ENCODE results near the gene TOP2A. TPM values are rescaled to one million over a fixed set of nuclear protein-coding genes. Genes with fewer than 3 reads are reported as not detected.

TOP2A gene
- total RNA-seq, 1 donor from 2014 or later: 2.9 TPM

DNA sequence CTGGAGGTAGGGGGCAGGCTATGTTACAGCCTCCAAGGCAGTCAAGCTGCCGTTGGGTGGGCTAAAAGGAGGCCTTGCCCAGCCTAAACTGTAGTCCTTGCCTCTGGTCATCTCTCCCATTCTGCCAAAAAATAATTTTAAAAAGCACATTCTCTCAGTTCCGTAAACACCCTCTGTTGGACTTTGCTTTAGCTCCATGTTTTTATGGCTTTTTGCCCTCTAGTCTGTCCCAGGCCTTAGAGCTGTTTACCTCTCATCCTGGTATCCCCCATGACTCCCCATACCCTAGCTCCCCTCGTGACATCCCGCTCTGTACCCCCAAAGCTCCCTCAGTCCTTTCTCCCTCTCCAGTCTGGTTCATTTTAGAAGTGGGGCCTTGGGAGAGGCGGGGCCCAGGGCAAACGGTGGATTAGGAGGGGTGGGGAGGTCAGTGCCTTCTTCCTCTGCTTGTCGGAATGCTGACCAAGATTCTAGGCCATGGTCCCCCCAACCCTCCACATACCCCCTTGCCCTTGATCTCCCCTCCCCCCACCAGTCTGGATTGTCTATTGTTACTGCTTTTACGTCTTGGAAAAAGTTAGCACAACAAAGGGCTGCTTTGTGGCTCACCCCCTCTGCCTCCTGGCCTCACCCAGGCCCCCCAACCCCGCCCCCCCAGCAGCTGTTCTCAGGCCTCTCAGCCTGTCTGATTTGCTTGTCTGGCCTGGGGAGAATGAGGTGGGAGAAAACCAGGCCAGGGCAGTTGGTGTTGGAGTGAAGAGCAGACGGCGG is 71.5 kb downstream of the TOP2A start:
- no peak for DNase-seq (ENCODE audit: low spot score)

DNA sequence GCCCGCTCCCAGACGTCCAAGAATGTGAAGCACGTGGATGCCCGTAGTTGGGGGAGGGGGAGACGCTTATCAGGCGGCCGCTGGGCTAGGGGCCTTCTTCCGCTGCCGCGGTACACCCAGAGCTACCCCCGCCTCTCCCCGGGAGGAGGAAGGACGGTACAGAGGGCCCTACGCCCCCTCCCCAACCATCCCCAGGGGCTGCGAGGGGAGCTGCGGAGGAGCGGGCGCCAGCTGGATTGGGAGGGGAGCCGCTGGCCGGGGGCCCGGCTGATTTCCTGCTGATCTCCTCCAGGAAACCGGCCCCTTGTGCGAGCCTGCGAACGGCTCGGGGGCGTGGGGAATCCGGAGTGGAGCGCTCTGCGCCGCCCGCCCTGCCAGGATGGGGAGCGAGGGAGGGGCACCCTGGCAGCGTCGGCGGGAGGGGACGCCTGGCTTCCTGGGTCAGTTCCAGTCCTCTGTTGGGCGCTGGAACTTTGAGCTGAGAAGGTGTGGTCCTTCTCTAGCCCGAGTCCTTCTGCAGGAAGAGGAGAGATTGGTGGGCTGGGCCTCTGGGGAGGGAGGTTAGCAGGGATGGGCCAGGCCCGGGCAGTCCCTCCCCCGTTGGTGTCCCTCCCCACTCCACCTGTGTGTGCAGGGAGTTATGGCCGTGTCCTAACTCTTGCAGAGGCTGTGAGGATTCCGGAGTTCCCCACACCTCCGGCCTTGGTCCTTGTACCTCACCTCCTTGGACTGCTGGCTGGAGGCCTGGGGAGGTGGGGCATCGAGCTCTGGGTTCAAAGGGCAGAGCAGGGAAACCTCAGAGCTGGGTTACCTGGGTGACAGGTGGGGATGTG is 72.3 kb downstream of the TOP2A start:
- DNase-seq (ENCODE audit: low spot score): peak; percentile 84

DNA sequence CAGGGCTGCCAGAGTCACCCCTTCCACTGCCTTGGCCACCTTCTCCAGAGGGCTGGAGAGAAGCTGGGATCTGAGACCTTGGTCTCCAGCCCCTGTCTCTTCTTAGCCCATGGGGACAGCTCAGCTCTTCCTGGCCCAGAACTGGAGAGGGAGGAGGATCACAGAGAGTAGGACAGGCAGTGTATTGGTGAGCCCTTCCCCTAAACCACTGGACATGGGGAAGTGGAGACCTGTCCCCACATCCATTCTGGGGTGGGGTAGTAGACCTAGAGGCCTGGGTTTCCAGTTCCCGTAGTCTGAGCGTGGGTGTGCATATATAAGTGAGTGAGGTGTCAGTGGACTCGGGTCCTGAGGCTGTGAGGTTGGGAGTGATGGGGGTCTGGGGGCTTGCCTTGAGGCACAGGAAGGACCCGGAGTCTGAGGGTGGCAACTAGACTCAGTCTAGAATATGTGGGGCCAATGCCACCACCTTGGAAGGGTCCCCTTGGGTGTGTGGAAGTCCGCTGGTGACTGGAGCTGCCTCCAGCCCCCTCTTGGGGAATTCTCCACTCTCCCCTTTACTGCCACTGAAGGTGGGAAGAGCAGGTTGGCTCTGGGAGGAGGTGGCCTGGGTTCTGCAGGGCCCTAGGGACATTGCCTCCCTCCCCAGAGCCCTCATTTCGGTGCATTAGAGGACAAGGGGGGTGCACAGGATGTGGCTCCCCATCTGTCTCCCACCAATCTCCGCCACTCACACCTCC is 73.1 kb downstream of the TOP2A start:
- no peak for DNase-seq (ENCODE audit: low spot score)

DNA sequence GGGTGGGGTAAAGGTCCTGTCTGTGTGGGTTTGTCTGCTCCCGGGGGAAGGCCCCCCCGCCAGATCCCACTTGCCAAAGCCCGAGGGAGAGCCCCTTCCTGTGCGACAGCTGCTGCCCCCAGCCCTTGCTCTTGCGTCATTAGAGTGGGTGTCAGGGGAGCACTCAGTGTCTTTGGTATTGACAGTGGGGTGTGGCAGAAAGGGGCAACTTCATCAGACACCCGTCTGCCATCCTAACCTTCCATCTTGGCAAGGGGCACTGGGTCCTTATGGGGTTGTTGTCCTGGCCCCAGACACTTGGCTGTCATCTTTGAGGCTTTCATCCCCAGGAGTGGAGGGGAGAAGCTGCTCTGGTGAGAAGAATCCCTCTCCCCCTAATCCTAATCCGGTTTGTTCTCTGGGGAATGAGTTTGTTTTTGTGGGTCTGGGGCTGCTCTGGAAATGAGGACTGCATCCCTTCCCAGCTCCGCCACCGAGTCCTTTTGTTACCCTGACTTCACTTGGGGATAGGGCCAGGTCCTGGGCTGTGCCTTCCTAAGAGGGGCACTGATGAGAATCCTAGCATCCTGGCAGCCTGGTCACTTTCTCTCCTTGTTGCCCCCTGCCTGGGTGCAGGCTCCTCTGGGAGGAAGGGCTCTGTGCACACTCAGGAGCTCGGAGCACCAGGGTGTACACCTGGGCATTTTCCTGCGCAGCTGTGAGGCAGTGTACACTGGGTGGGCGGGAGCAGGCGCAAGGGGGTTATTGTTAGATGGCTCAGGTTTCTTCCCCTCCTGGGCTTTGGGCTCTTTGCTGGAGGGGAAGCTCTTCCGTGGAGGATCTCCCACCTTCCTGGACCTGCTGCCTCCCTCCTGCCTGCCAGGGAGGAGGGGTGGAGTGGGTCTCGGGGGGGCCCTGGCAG is 74.2 kb downstream of the TOP2A start:
- no peak for DNase-seq (ENCODE audit: low spot score)

DNA sequence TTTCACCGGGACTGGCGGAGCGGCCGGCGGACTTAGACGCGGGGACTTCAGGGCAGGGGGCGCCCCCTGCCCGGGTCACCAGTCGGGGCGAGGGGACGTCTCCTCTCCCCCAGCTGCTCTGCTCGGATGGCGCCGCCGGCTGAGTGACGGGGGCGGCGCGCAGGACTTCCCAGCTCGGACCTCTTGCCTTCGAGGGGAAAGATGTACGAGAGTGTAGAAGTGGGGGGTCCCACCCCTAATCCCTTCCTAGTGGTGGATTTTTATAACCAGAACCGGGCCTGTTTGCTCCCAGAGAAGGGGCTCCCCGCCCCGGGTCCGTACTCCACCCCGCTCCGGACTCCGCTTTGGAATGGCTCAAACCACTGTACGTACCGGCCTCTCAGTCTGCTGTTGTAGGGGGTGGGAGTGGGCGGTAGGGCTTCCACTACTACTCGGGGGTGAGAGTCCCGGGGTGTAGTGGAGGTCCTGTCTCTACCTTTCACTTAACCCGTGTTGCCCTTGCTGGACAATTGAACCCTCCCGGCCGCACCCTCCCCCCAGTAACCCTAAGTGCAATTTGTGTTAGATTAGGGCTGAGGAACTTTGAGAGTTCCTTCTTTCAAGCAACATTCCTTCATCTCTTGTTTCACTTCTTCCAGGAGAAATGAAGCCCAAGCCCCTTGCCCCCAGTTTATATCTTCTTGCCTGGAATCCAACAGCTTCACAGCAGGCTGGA is 75.0 kb downstream of the TOP2A start:
- DNase-seq (ENCODE audit: low spot score): no peak

DNA sequence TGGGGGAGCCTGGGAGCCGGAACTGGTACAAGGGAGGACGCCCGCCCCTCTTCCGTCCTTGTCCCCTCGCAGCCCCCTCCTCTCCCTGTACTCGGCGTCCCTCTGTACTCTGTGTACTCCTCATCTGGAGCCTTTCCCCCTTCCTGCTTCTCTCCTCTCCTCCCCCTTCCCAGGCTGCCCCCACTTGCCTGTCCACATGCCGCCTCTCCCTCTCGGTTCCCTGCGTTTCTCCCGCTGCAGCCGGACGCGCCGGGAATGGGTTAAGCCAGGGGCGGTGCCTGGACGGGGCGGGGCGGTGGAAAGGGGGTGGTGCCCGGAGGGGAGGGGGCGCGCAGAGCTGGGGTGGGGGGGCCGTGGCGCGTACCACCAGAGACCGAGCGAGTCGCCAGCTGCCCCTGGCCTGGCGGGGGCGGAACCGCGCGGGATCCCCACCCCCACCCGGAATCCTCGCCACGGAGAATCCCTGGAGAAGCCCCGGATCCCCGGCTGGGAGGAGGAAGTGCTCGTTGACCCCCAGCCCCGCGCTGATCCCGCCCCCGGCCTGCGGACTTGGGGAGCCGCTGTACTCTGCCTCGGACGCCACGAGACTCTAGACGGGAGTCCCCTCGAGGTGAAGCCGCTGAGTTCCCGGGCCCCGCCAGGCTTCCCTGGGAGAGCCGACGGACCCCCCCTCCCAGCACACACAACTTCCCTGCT is 75.7 kb downstream of the TOP2A start:
- DNase-seq (ENCODE audit: low spot score): peak; percentile 87

DNA sequence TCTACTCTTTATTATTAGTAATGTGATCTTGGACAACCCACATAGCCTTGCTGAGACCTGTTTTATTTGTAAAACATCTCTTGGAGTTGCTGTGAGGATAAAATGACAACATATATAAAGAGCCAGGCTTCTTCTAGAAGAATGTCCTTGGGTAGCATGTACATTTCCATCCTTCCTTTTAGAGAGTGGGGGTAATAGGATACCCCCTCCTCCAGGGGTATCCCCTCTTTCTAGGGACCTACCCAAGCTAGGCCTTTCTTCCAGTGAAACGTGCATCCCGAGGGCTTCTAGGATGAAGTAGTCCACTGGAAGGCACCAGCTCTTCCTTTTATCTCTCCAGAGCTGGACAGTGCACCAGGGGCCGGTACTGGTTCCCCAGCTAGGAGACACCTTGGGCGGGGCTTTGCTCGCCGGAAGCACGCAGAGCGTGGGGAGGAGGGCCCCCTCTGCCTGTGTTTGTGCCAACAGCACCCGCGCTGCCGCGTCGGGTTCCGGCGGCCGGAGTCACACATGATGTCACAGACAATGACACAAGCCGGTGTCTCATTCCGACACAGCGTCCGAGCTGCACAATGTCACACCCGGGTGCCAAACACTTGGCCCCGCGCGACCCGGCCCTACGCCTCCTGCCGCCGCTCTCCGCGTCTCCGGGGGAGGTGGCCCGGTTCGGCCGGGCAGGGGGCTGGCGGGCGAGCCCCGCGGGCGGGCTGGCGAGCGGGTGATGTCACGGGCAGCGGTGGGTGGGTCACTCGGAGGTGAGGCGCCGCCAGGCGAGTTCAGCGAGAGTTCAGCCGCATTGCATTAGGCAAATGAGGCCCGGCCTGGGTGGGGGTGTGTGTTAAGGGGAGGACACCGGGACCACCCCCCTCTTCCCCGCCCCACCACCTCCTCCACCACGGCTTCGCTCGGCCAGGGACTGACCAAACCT is 76.6 kb downstream of the TOP2A start:
- peak; percentile 91 for DNase-seq (ENCODE audit: low spot score)

DNA sequence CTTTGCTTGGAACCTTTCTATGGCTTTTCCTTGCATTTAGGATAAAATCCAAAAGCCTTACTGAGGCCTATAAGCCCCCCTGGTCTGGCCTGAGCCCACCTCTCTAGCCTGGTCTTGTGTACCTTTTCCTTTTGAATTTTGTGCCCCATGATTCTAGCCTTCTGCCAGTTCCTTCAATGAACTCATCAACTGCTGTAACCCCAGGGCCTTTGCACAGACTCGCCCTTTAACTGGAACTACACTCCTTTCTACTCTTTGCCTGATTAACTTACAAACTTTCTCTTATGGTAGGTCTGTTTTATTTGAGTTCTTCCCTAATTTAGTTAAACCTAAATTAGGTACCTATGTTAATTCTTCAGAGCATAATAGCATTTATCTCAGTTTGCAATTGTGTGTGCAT is 77.4 kb downstream of the TOP2A start:
- DNase-seq (ENCODE audit: low spot score): no peak

DNA sequence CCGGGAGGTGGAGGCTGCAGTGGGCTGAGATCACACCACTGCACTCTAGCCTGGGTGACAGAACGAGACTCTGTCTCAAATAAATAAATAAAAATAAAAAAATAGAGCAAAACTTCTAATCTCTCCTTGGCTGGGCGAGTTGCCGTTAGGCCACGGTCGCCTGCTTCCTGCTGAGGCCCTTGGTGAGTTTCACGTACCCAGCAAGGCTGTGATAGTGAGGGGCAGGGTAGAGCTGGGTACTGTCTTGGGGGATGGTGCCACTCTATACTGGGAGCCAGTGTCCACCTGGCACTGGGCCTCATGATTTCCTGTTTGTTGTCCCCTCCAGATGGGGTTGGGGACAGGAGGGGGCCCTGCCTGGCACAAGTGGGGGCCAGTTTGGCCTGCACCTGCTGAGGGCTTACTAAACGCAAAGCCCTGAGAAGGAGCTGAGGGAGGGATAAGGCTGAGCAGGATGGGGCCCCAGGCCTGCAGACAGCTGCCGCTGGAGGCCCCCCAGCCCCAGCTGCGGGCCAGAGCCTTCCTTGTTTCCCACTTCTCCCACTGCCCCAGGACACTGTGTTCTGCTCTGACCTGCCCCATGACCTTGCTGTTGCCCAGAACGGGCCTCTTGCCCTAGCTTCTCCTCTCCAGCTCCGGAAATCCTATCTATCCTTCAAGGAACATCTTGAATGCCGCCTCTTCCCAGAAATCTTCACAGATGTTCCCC is 78.6 kb downstream of the TOP2A start:
- no peak for DNase-seq (ENCODE audit: low spot score)

Other genes with a start within 250 kb of the TOP2A start
- 138 TPM for gene RAPGEFL1, start 240.4 kb downstream of the TOP2A start, total RNA-seq
- 39.6 TPM for gene WIPF2, start 198.6 kb downstream of the TOP2A start, total RNA-seq
- gene CDC6, start 130.0 kb downstream of the TOP2A start, total RNA-seq: 3.1 TPM
- gene RARA, start 108.7 kb downstream of the TOP2A start, total RNA-seq: 34.9 TPM
- 2.0 TPM for gene GJD3, start 53.2 kb downstream of the TOP2A start, total RNA-seq
- 505 TPM for gene IGFBP4, start 25.6 kb upstream of the TOP2A start, total RNA-seq
- 53.1 TPM for gene TNS4, start 83.7 kb upstream of the TOP2A start, total RNA-seq
- 0.57 TPM for gene CCR7, start 147.6 kb upstream of the TOP2A start, total RNA-seq
- gene SMARCE1, start 229.9 kb upstream of the TOP2A start, total RNA-seq: 117 TPM
- gene KRT222, start 247.3 kb upstream of the TOP2A start, total RNA-seq: 3.6 TPM

Measured in ureter (tissue), 1 donor.